ENCODE measurements around the gene PSMB2. TPM values are rescaled to one million over a fixed set of nuclear protein-coding genes. Genes with fewer than 3 reads are reported as not detected.

Gene PSMB2
- total RNA-seq, 1 donor from 2014 or later = 39.9 TPM

- DNase-seq = no peak
- no peak overlapping the region for H3K27ac ChIP-seq (replicated peaks)
- no peak for TF ChIP-seq CTCF (IDR thresholded peaks at IDR 0.05; ENCODE audit: borderline replicate concordance)
- intact Hi-C loops (cut with micrococcal nuclease) = no loop called here
- H3K9me3 ChIP-seq (replicated peaks) = no peaks in the 10 kb centered on the region
- H3K4me3 ChIP-seq = no peak overlapping the region
- H3K36me3 ChIP-seq = no peaks in the 10 kb centered on the region
- no peaks in the 10 kb centered on the region for H3K4me1 ChIP-seq
- peaks cover 12% of the 10 kb centered on the region for H3K27me3 ChIP-seq (ENCODE audit: low read depth)
Observed at GRCh38 chr1:35656863-35657232, 15.5 kb upstream of the PSMB2 start.

- Histone ChIP-seq H3K36me3 (no peaks in the 10 kb centered on the region), H3K27me3 (ENCODE audit: low read depth) (peaks cover 12% of the 10 kb centered on the region), H3K9me3 (replicated peaks) (no peaks in the 10 kb centered on the region), H3K4me1 (no peaks in the 10 kb centered on the region), H3K4me3 (no peak overlapping the region), H3K27ac (replicated peaks) (no peak overlapping the region)
- intact Hi-C loops (cut with micrococcal nuclease) = no loop called here
- no peak for TF ChIP-seq CTCF (IDR thresholded peaks at IDR 0.05; ENCODE audit: borderline replicate concordance)
- no peak for DNase-seq
Observed at GRCh38 chr1:35656148-35656862, 15.0 kb upstream of the PSMB2 start.

GRCh38 chr1:35655196-35655595 lies 13.9 kb upstream of the PSMB2 start:
- H3K27me3 ChIP-seq (ENCODE audit: low read depth) = peaks cover 5% of the 10 kb centered on the region
- no peak overlapping the region for H3K27ac ChIP-seq (replicated peaks)
- H3K4me1 ChIP-seq = peaks cover 6% of the 10 kb centered on the region
- TF ChIP-seq CTCF (IDR thresholded peaks at IDR 0.05; ENCODE audit: borderline replicate concordance) = no peak
- intact Hi-C loops (cut with micrococcal nuclease) = no loop called here
- H3K36me3 ChIP-seq = no peaks in the 10 kb centered on the region
- H3K4me3 ChIP-seq = no peak overlapping the region
- H3K9me3 ChIP-seq (replicated peaks) = no peaks in the 10 kb centered on the region
- DNase-seq = no peak

- intact Hi-C loops (cut with micrococcal nuclease) = no loop called here
- no peak overlapping the region for H3K27ac ChIP-seq (replicated peaks)
- H3K4me3 ChIP-seq = no peak overlapping the region
- H3K36me3 ChIP-seq = no peaks in the 10 kb centered on the region
- no peaks in the 10 kb centered on the region for H3K9me3 ChIP-seq (replicated peaks)
- no peak for DNase-seq
- TF ChIP-seq CTCF (IDR thresholded peaks at IDR 0.05; ENCODE audit: borderline replicate concordance) = no peak
- H3K27me3 ChIP-seq (ENCODE audit: low read depth) = peaks cover 5% of the 10 kb centered on the region
- H3K4me1 ChIP-seq = peaks cover 6% of the 10 kb centered on the region
Observed at GRCh38 chr1:35650416-35650815, 9.1 kb upstream of the PSMB2 start.

GRCh38 chr1:35646043-35646442 lies 4.7 kb upstream of the PSMB2 start:
- Histone ChIP-seq H3K27ac (replicated peaks) (no peak overlapping the region), H3K9me3 (replicated peaks) (no peaks in the 10 kb centered on the region), H3K27me3 (ENCODE audit: low read depth) (peaks cover 8% of the 10 kb centered on the region), H3K4me1 (peaks cover 19% of the 10 kb centered on the region), H3K4me3 (no peak overlapping the region), H3K36me3 (no peaks in the 10 kb centered on the region)
- no peak for DNase-seq
- intact Hi-C loops (cut with micrococcal nuclease) = no loop called here
- TF ChIP-seq CTCF (IDR thresholded peaks at IDR 0.05; ENCODE audit: borderline replicate concordance) = no peak

Data from left ventricle myocardium inferior (tissue), 1 donor.